ENCODE data around the gene CLEC4F. TPM values are rescaled to one million over a fixed set of nuclear protein-coding genes. Genes with fewer than 3 reads are reported as not detected.

CLEC4F gene, protein sequence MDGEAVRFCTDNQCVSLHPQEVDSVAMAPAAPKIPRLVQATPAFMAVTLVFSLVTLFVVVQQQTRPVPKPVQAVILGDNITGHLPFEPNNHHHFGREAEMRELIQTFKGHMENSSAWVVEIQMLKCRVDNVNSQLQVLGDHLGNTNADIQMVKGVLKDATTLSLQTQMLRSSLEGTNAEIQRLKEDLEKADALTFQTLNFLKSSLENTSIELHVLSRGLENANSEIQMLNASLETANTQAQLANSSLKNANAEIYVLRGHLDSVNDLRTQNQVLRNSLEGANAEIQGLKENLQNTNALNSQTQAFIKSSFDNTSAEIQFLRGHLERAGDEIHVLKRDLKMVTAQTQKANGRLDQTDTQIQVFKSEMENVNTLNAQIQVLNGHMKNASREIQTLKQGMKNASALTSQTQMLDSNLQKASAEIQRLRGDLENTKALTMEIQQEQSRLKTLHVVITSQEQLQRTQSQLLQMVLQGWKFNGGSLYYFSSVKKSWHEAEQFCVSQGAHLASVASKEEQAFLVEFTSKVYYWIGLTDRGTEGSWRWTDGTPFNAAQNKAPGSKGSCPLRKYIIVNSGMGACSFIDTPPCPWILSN
- not detected in 2 replicates for total RNA-seq (2012; rRNA removed)
- polyA plus RNA-seq (2012; rRNA removed), result not detected in 2 replicates
- polyA plus RNA-seq (2012; cell fraction: cytosol; rRNA removed), result not detected in 2 replicates
- not detected in 2 replicates for polyA plus RNA-seq (2012; cell fraction: nucleus; rRNA removed; ENCODE audit: low replicate concordance)
- Bru-seq, nascent RNA, result not detected
- BruChase-seq, experiment 1, labeled RNA remaining after a 6-hour chase, result not detected
- not detected for BruChase-seq, experiment 2, labeled RNA remaining after a 2-hour chase
- long read RNA-seq, result 0 reads

DNA sequence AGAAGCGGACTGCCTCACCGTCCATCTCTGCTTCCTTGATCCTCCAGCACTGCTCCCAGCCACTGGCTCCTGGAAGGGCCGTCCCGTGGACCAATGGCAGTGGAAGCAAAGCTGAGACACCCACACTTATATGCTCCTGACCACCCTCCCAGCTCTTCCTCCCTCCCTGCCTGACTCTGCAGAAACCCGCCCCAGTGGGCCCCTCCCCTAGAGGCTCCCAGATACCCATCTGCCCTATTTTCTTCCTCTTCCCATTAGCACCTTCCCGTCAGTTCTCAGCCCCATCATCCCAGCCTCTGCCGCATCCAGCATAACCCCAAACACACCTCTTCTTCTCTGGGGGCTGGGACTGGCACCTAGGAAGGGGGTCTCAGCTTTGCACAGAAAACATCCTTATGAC is at the start of gene CLEC4F:
TSS of gene CLEC4F (minus strand) at position 101 of the 400 bp plus-strand sequence. CDS start at position 25, 76 bp downstream.
- H4K8ac ChIP-seq (ENCODE audit: low read depth in 2 of 2, low read length in 2 of 2), result no peak within 1 kb of the TSS
- DNase-seq (no peak), ATAC-seq (ENCODE audit: low read depth) (no peak)
- no peak within 1 kb of the TSS for H4K5ac ChIP-seq (ENCODE audit: low read depth, low read length)
- dilution Hi-C loops (cut with HindIII; ENCODE audit: low sequenced_read_pairs, unreplicated experiment), result no loop called here
- no TSS peak for BruUV-seq (replicated peaks)
- no peak within 1 kb of the TSS for H2AFZ ChIP-seq (replicated peaks; ENCODE audit: low read length, poor library complexity)
- no peak within 1 kb of the TSS for H2BK20ac ChIP-seq (ENCODE audit: low read depth, low read length)
- H3K27me3 ChIP-seq (ENCODE audit: control insufficient read depth, insufficient read depth, low read length), result peaks cover 13% of the 10 kb centered on the region
- H2BK120ac ChIP-seq (ENCODE audit: low read depth, low read length), result no peak within 1 kb of the TSS
- no peaks in the 10 kb centered on the region for H3K36me3 ChIP-seq (ENCODE audit: control insufficient read depth, insufficient read depth, low read length)
- H3K23ac ChIP-seq (ENCODE audit: low read depth, low read length), result no peak within 1 kb of the TSS
- H3K4me2 ChIP-seq (ENCODE audit: low read depth, low read length), result no peak within 1 kb of the TSS
- in situ Hi-C loops (cut with MboI; ENCODE audit: low sequenced_read_pairs), result no loop called here
- no peak within 1 kb of the TSS for H3K4me3 ChIP-seq (ENCODE audit: insufficient read depth, low read depth, low read length)
- no peak within 1 kb of the TSS for H2AK5ac ChIP-seq (ENCODE audit: low read depth, low read length)
- no peak within 1 kb of the TSS for H3K18ac ChIP-seq (ENCODE audit: low read depth, low read length)
- intact Hi-C loops (cut with micrococcal nuclease), result no loop called here
- no peaks in the 10 kb centered on the region for H3K9me1 ChIP-seq (ENCODE audit: insufficient read depth, low read length)
- no peak within 1 kb of the TSS for H4K91ac ChIP-seq (ENCODE audit: insufficient read depth, low read depth, low read length)
- H2AK9ac ChIP-seq (replicated peaks; ENCODE audit: low read depth, low read length, poor library complexity), result no peak within 1 kb of the TSS
- no peak within 1 kb of the TSS for H2BK5ac ChIP-seq (ENCODE audit: low read depth, low read length, poor library complexity, severe bottlenecking)
- H3K27ac ChIP-seq (ENCODE audit: insufficient read depth, low read length), result no peak within 1 kb of the TSS
- no peak within 1 kb of the TSS for H3K56ac ChIP-seq (ENCODE audit: extremely low read depth, insufficient read depth, low read length)
- H3K79me1 ChIP-seq (ENCODE audit: low read depth in 1 of 2, low read length in 2 of 2), result no peaks in the 10 kb centered on the region
- no peak within 1 kb of the TSS for H3K14ac ChIP-seq (replicated peaks; ENCODE audit: low read depth, low read length)
- no peaks in the 10 kb centered on the region for H4K20me1 ChIP-seq (ENCODE audit: insufficient read depth, low read length)
- ChIA-PET CTCF (no interaction called here), POLR2A (ENCODE audit: unreplicated experiment) (no interaction called here)
- TF ChIP-seq FOS (IDR thresholded peaks at IDR 0.05; ENCODE audit: low read depth, low read length) (no peak), MXI1 (IDR thresholded peaks at IDR 0.05; ENCODE audit: borderline replicate concordance, low read depth, low read length) (no peak), CHD1 (IDR thresholded peaks at IDR 0.05; ENCODE audit: low read depth, low read length) (no peak), POLR2A (IDR thresholded peaks at IDR 0.05; ENCODE audit: low read depth, low read length) (no peak), RCOR1 (IDR thresholded peaks at IDR 0.05; ENCODE audit: insufficient replicate concordance, low read length) (no peak)
- TF ChIP-seq, protein P1, sequence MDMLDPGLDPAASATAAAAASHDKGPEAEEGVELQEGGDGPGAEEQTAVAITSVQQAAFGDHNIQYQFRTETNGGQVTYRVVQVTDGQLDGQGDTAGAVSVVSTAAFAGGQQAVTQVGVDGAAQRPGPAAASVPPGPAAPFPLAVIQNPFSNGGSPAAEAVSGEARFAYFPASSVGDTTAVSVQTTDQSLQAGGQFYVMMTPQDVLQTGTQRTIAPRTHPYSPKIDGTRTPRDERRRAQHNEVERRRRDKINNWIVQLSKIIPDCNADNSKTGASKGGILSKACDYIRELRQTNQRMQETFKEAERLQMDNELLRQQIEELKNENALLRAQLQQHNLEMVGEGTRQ (IDR thresholded peaks at IDR 0.05; ENCODE audit: low read depth, low read length), result no peak
- TF ChIP-seq, protein P2, sequence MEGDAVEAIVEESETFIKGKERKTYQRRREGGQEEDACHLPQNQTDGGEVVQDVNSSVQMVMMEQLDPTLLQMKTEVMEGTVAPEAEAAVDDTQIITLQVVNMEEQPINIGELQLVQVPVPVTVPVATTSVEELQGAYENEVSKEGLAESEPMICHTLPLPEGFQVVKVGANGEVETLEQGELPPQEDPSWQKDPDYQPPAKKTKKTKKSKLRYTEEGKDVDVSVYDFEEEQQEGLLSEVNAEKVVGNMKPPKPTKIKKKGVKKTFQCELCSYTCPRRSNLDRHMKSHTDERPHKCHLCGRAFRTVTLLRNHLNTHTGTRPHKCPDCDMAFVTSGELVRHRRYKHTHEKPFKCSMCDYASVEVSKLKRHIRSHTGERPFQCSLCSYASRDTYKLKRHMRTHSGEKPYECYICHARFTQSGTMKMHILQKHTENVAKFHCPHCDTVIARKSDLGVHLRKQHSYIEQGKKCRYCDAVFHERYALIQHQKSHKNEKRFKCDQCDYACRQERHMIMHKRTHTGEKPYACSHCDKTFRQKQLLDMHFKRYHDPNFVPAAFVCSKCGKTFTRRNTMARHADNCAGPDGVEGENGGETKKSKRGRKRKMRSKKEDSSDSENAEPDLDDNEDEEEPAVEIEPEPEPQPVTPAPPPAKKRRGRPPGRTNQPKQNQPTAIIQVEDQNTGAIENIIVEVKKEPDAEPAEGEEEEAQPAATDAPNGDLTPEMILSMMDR (conservative IDR thresholded peaks at IDR 0.05; ENCODE audit: low read depth, low read length), result no peak
- TF ChIP-seq, protein P3, sequence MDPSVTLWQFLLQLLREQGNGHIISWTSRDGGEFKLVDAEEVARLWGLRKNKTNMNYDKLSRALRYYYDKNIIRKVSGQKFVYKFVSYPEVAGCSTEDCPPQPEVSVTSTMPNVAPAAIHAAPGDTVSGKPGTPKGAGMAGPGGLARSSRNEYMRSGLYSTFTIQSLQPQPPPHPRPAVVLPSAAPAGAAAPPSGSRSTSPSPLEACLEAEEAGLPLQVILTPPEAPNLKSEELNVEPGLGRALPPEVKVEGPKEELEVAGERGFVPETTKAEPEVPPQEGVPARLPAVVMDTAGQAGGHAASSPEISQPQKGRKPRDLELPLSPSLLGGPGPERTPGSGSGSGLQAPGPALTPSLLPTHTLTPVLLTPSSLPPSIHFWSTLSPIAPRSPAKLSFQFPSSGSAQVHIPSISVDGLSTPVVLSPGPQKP (IDR thresholded peaks at IDR 0.05; ENCODE audit: borderline replicate concordance, low read depth, low read length), result no peak
- H3K9me3 ChIP-seq (ENCODE audit: control insufficient read depth, insufficient read depth, low read length), result no peaks in the 10 kb centered on the region
- no peak within 1 kb of the TSS for H2BK15ac ChIP-seq (ENCODE audit: low read depth, low read length)
- no peak within 1 kb of the TSS for H3K9ac ChIP-seq (ENCODE audit: low read depth, low read length)
- WGBS, 2 experiments (ENCODE audit: extremely low coverage in 2 of 2, insufficient read length in 1 of 2), result 56% methylated on average over 4 of the region's 7 CpGs; no CpG with 5 or more reads in 1 of the 2 experiments
- no peaks in the 10 kb centered on the region for H3K4me1 ChIP-seq (ENCODE audit: control insufficient read depth, insufficient read depth, low read length)
- no peak within 1 kb of the TSS for H3K4ac ChIP-seq (ENCODE audit: low read depth, low read length)
